Renal cortex interstitium (tissue), 11 donors: ENCODE data around the gene LRPAP1. TPM values are rescaled to one million over a fixed set of nuclear protein-coding genes. Genes with fewer than 3 reads are reported as not detected.
A peak's percentile ranks its signal among the peaks of the same experiment; 100 is the strongest.
"Not testable (repeated sequence)": the region's sequence is repeated elsewhere in the genome, so short reads cannot be mapped to it uniquely, and the experiment has no call there.

Source experiments
- DNase-seq, 11 donors: peaks; one replicate each; pipeline ENCODE4 v3.0.0-alpha.2; 2013; ENCODE audit warnings: low read depth in 9 of 11, low spot score in 4 of 11; ENCODE audit errors: extremely low read depth in 1 of 11
- polyA plus RNA-seq, 3 donors: library from polyadenylated mRNA; unstranded; fragments of 120-200 nt; gene quantifications; one replicate each; pipeline ENCODE4 v1.2.1, GENCODE V29; 2013; ENCODE audit not compliant: insufficient read length in 3 of 3

The LRPAP1 gene
- polyA plus RNA-seq, 3 donors = 164 to 210 (median 176) TPM

- not testable (repeated sequence) for DNase-seq
These were observed 16.9 kb upstream of the LRPAP1 start for GRCh38 chr4:3548991-3549693.

GRCh38 chr4:3546721-3547120 is 14.5 kb upstream of the LRPAP1 start:
- DNase-seq = not testable (repeated sequence)

- DNase-seq = not testable (repeated sequence)
These were observed 13.1 kb upstream of the LRPAP1 start for GRCh38 chr4:3545351-3545750.

- not testable (repeated sequence) for DNase-seq
These were observed 12.2 kb upstream of the LRPAP1 start for GRCh38 chr4:3544259-3545025.

- DNase-seq = not testable (repeated sequence)
These were observed 11.2 kb upstream of the LRPAP1 start for GRCh38 chr4:3543415-3543814.

GRCh38 chr4:3538906-3539305 is 6.7 kb upstream of the LRPAP1 start:
- DNase-seq = not testable (repeated sequence)

- not testable (repeated sequence) for DNase-seq
These were observed 3.6 kb upstream of the LRPAP1 start for GRCh38 chr4:3535812-3536211.

GRCh38 chr4:3533423-3533820 is 1.2 kb upstream of the LRPAP1 start:
- no peak for DNase-seq

- DNase-seq = no peak
These were observed 665 bp upstream of the LRPAP1 start for GRCh38 chr4:3532751-3533422.

- DNase-seq = no peak
These were observed 824 bp downstream of the LRPAP1 start for GRCh38 chr4:3531318-3531878.

- no peak for DNase-seq
These were observed 1.5 kb downstream of the LRPAP1 start for GRCh38 chr4:3530663-3531254.

- DNase-seq = no peak
These were observed 2.2 kb downstream of the LRPAP1 start for GRCh38 chr4:3530051-3530450.

GRCh38 chr4:3529363-3529762 is 2.9 kb downstream of the LRPAP1 start:
- no peak for DNase-seq

GRCh38 chr4:3527914-3528876 is 4.0 kb downstream of the LRPAP1 start:
- DNase-seq = peak in 1 of 11 donors; percentile 32

- no peak for DNase-seq
These were observed 4.9 kb downstream of the LRPAP1 start for GRCh38 chr4:3527101-3527913.

- no peak for DNase-seq
These were observed 5.8 kb downstream of the LRPAP1 start for GRCh38 chr4:3526456-3526855.
